Liver (tissue), 9 donors: ENCODE results near the gene ISG20L2. TPM values are rescaled to one million over a fixed set of nuclear protein-coding genes. Genes with fewer than 3 reads are reported as not detected.

Experiments used
- DNase-seq: peaks from one replicate; pipeline ENCODE4 v3.0.0-alpha.2; 2017; ENCODE audit warnings: low spot score
- H3K27ac ChIP-seq, 2 donors: one replicate each; pipeline ENCODE4 v1.7.0; 2013; ENCODE audit warnings: inconsistent platforms in 2 of 2, low read length in 2 of 2, control low read depth in 1 of 2, low read depth in 1 of 2, mild to moderate bottlenecking in 1 of 2
- H3K27me3 ChIP-seq, 4 donors: one replicate each; pipeline versions ENCODE4 v1.6.1 to v1.7.0; 2013; ENCODE audit warnings: low read length in 3 of 4, inconsistent platforms in 1 of 4, mild to moderate bottlenecking in 1 of 4, moderate library complexity in 1 of 4; ENCODE audit not compliant: control insufficient read depth in 4 of 4, insufficient read depth in 4 of 4
- H3K36me3 ChIP-seq, 4 donors: one replicate each; pipeline versions ENCODE4 v1.6.1 to v1.7.0; 2013; ENCODE audit warnings: low read length in 3 of 4, mild to moderate bottlenecking in 3 of 4, low read depth in 1 of 4, moderate library complexity in 1 of 4; ENCODE audit not compliant: control insufficient read depth in 4 of 4, insufficient read depth in 3 of 4
- H3K4me1 ChIP-seq, 4 donors: one replicate each; pipeline versions ENCODE4 v1.6.1 to v1.7.0; 2013; ENCODE audit warnings: low read length in 3 of 4, mild to moderate bottlenecking in 3 of 4, moderate library complexity in 1 of 4; ENCODE audit not compliant: control insufficient read depth in 4 of 4, insufficient read depth in 4 of 4
- H3K4me3 ChIP-seq, 3 donors: one replicate each; pipeline versions ENCODE4 v1.6.1 to v1.7.0; 2013; ENCODE audit warnings: low read length in 3 of 3, control low read depth in 1 of 3, low read depth in 1 of 3, mild to moderate bottlenecking in 1 of 3
- H3K9ac ChIP-seq, 2 donors: one replicate each; pipeline ENCODE4 v1.7.0; 2013; ENCODE audit warnings: low read length in 2 of 2, mild to moderate bottlenecking in 2 of 2, moderate library complexity in 2 of 2, control low read depth in 1 of 2, low read depth in 1 of 2
- H3K9me3 ChIP-seq, 4 donors: one replicate each; pipeline versions ENCODE4 v1.6.1 to v1.7.0; 2013; ENCODE audit warnings: low read length in 3 of 4; ENCODE audit not compliant: control insufficient read depth in 4 of 4
- ATF3 ChIP-seq: IDR thresholded peaks from 2 replicates; pipeline ENCODE4 v1.6.1; 2016; ENCODE audit warnings: antibody characterized with exemption
- EGR1 ChIP-seq, 2 donors: IDR thresholded peaks; 2 replicates each; pipeline ENCODE4 v1.6.1; 2016 to 2018; ENCODE audit warnings: antibody characterized with exemption in 2 of 2, low read depth in 2 of 2
- FOXA1 ChIP-seq: IDR thresholded peaks from 2 replicates; pipeline ENCODE4 v1.6.1; 2016; ENCODE audit warnings: antibody characterized with exemption
- FOXA2 ChIP-seq: IDR thresholded peaks from 2 replicates; pipeline ENCODE4 v1.6.1; 2016; ENCODE audit warnings: antibody characterized with exemption
- GABPA ChIP-seq, 2 donors: IDR thresholded peaks in 1 of 2; conservative IDR thresholded peaks in 1 of 2; 2 replicates each; pipeline ENCODE4 v1.6.1; 2016; ENCODE audit warnings: antibody characterized with exemption in 2 of 2, mild to moderate bottlenecking in 1 of 2, moderate library complexity in 1 of 2
- HNF4A ChIP-seq, 2 donors: conservative IDR thresholded peaks; 2 replicates each; pipeline ENCODE4 v1.6.1; 2016; ENCODE audit warnings: antibody characterized with exemption in 2 of 2, mild to moderate bottlenecking in 2 of 2
- HNF4G ChIP-seq: IDR thresholded peaks from 2 replicates; pipeline ENCODE4 v1.6.1; 2016; ENCODE audit warnings: antibody characterized with exemption
- JUND ChIP-seq, 2 donors: IDR thresholded peaks; 2 replicates each; pipeline ENCODE4 v1.6.1; 2016; ENCODE audit warnings: antibody characterized with exemption in 2 of 2
- NR2F2 ChIP-seq: IDR thresholded peaks from 2 replicates; pipeline ENCODE4 v1.6.1; 2016; ENCODE audit warnings: antibody characterized with exemption
- RAD21 ChIP-seq, 2 donors: IDR thresholded peaks; 2 replicates each; pipeline ENCODE4 v1.6.1; 2016; ENCODE audit warnings: antibody characterized with exemption in 2 of 2, mild to moderate bottlenecking in 2 of 2
- REST ChIP-seq: IDR thresholded peaks from 2 replicates; pipeline ENCODE4 v1.6.1; 2016; ENCODE audit warnings: antibody characterized with exemption, mild to moderate bottlenecking
- RXRA ChIP-seq, 2 donors: IDR thresholded peaks; 2 replicates each; pipeline ENCODE4 v1.6.1; 2017 to 2018; ENCODE audit warnings: antibody characterized with exemption in 2 of 2, mild to moderate bottlenecking in 1 of 2
- SP1 ChIP-seq: IDR thresholded peaks from 2 replicates; pipeline ENCODE4 v1.6.1; 2018; ENCODE audit warnings: antibody characterized with exemption, mild to moderate bottlenecking
- TAF1 ChIP-seq: conservative IDR thresholded peaks from 2 replicates; pipeline ENCODE4 v1.6.1; 2016; ENCODE audit warnings: antibody characterized with exemption, mild to moderate bottlenecking
- YY1 ChIP-seq: IDR thresholded peaks from 2 replicates; pipeline ENCODE4 v1.6.1; 2016; ENCODE audit warnings: antibody characterized with exemption, mild to moderate bottlenecking
- ZBTB33 ChIP-seq: IDR thresholded peaks from 2 replicates; pipeline ENCODE4 v1.6.1; 2016; ENCODE audit warnings: antibody characterized with exemption
- WGBS: extraction: QIAGEN DNeasy Blood & Tissue Kit; methylation state at CpG from one replicate; pipeline ENCODE4 v1.1.7; 2013; 5-methylcytosine and 5-hydroxymethylcytosine counted together
- polyA plus RNA-seq, 2 donors: library from polyadenylated mRNA; stranded (reverse) in 1 of 2; unstranded in 1 of 2; fragments of 200-250 nt in 1 of 2; fragments of >200 nt in 1 of 2; fragmentation: Nextera tagmentation in 1 of 2; extraction: Ambion mirVana in 1 of 2; gene quantifications; one replicate each; pipeline versions ENCODE4 v1.2.1 to v1.2.3, GENCODE V29; 2013 to 2015
- total RNA-seq, 2 donors: library from RNA; depleted of rRNA; stranded (reverse); fragments of >200 nt; gene quantifications; one replicate each; pipeline ENCODE4 v1.2.3, GENCODE V29; 2014
- TF ChIP-seq, protein P1 (sequence below): IDR thresholded peaks from 2 replicates; pipeline ENCODE4 v1.6.1; 2016; ENCODE audit warnings: antibody characterized with exemption
- TF ChIP-seq, protein P2 (sequence below): fragments of 150-350 bp; IDR thresholded peaks from 2 replicates; pipeline ENCODE4 v1.5.1; 2017; ENCODE audit warnings: improper control_type of control experiment, low read depth, low read length; ENCODE audit not compliant: missing input control
- donor health status: healthy.
- donor health status: healthy.
- donor health status: healthy.
- donor health status: healthy.
- donor health status: healthy.

Gene ISG20L2
- total and polyA plus RNA-seq, 4 donors = 5.6 to 9.9 (median 6.7) TPM

- H3K27me3 ChIP-seq = no peaks in the 10 kb centered on the region
- no peak overlapping the region for H3K4me3 ChIP-seq
- peaks cover 4 to 18% (median 16%) of the 10 kb centered on the region in 4 donors for H3K4me1 ChIP-seq
- 72% methylated on average over 9 of the region's 9 CpGs for WGBS
- DNase-seq = no peak
- no peak overlapping the region for H3K9ac ChIP-seq
- no peaks in the 10 kb centered on the region for H3K9me3 ChIP-seq
- no peak overlapping the region for H3K27ac ChIP-seq
- H3K36me3 ChIP-seq = peaks cover 0 to 7% (median under 1%) of the 10 kb centered on the region in 4 donors
- no peak for TF ChIP-seq FOXA1
- peak; percentile 23 for TF ChIP-seq NR2F2
- TF ChIP-seq JUND (IDR thresholded peaks at IDR 0.05) = no peak
- no peak for TF ChIP-seq HNF4G
- TF ChIP-seq RXRA (IDR thresholded peaks at IDR 0.05) = no peak
These were observed 44.3 kb upstream of the ISG20L2 start for GRCh38 chr1:156772728-156773497.

- H3K4me3 ChIP-seq = no peak overlapping the region
- H3K9me3 ChIP-seq = no peaks in the 10 kb centered on the region
- peaks cover 4 to 18% (median 16%) of the 10 kb centered on the region in 4 donors for H3K4me1 ChIP-seq
- H3K27me3 ChIP-seq = no peaks in the 10 kb centered on the region
- no peak for DNase-seq
- 93% methylated on average over 3 of the region's 3 CpGs for WGBS
- no peak overlapping the region for H3K9ac ChIP-seq
- TF ChIP-seq HNF4A (conservative IDR thresholded peaks at IDR 0.05) = no peak
- TF ChIP-seq NR2F2 = no peak
- TF ChIP-seq GABPA (IDR thresholded peaks at IDR 0.05 in 1 of 2, conservative IDR thresholded peaks at IDR 0.05 in 1 of 2) = no peak
- no peak for TF ChIP-seq REST
- no peak for TF ChIP-seq ATF3
- TF ChIP-seq, protein P1, sequence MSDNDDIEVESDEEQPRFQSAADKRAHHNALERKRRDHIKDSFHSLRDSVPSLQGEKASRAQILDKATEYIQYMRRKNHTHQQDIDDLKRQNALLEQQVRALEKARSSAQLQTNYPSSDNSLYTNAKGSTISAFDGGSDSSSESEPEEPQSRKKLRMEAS = no peak
- no peak for TF ChIP-seq ZBTB33
- TF ChIP-seq, protein P2, sequence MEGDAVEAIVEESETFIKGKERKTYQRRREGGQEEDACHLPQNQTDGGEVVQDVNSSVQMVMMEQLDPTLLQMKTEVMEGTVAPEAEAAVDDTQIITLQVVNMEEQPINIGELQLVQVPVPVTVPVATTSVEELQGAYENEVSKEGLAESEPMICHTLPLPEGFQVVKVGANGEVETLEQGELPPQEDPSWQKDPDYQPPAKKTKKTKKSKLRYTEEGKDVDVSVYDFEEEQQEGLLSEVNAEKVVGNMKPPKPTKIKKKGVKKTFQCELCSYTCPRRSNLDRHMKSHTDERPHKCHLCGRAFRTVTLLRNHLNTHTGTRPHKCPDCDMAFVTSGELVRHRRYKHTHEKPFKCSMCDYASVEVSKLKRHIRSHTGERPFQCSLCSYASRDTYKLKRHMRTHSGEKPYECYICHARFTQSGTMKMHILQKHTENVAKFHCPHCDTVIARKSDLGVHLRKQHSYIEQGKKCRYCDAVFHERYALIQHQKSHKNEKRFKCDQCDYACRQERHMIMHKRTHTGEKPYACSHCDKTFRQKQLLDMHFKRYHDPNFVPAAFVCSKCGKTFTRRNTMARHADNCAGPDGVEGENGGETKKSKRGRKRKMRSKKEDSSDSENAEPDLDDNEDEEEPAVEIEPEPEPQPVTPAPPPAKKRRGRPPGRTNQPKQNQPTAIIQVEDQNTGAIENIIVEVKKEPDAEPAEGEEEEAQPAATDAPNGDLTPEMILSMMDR = no peak
- no peak for TF ChIP-seq RXRA (IDR thresholded peaks at IDR 0.05)
- no peak for TF ChIP-seq RAD21 (IDR thresholded peaks at IDR 0.05)
- TF ChIP-seq SP1 = no peak
- no peak for TF ChIP-seq TAF1
- no peak for TF ChIP-seq FOXA2
- no peak for TF ChIP-seq JUND (IDR thresholded peaks at IDR 0.05)
- no peak for TF ChIP-seq YY1
- TF ChIP-seq EGR1 (IDR thresholded peaks at IDR 0.05; ENCODE audit: low read depth in 2 of 2) = no peak
- TF ChIP-seq FOXA1 = no peak
- TF ChIP-seq HNF4G = no peak
- H3K36me3 ChIP-seq = peaks cover 0 to 7% (median under 1%) of the 10 kb centered on the region in 4 donors
- no peak overlapping the region for H3K27ac ChIP-seq
These were observed 43.7 kb upstream of the ISG20L2 start for GRCh38 chr1:156772222-156772621.
